Osteoblast (primary cell): ENCODE data around the gene RYR3. TPM values are rescaled to one million over a fixed set of nuclear protein-coding genes. Genes with fewer than 3 reads are reported as not detected.

ENCODE experiments used
- DNase-seq: peaks from one replicate; pipeline ENCODE4 v3.0.0; 2011; ENCODE audit warnings: low spot score, mixed read lengths; ENCODE audit not compliant: insufficient read length; ENCODE audit errors: missing footprints
- H2AFZ ChIP-seq: 2 replicates; pipeline ENCODE4 v1.6.0; 2011; ENCODE audit warnings: mild to moderate bottlenecking, low read length
- H3K27ac ChIP-seq: 2 replicates; pipeline ENCODE4 v1.5.1; 2011; ENCODE audit warnings: mild to moderate bottlenecking, low read depth, low read length, moderate library complexity
- H3K27me3 ChIP-seq: 2 replicates; pipeline ENCODE4 v1.6.0; 2012; ENCODE audit warnings: mild to moderate bottlenecking, control low read depth, inconsistent platforms, low read length, moderate library complexity; ENCODE audit not compliant: insufficient read depth
- H3K36me3 ChIP-seq: 2 replicates; pipeline ENCODE4 v1.5.1; 2011; ENCODE audit warnings: mild to moderate bottlenecking, low read length, control low read depth, moderate library complexity; ENCODE audit not compliant: insufficient read depth
- H3K4me1 ChIP-seq: 2 replicates; pipeline ENCODE4 v1.5.1; 2011; ENCODE audit warnings: mild to moderate bottlenecking, low read length, control low read depth, moderate library complexity; ENCODE audit not compliant: insufficient read depth
- H3K4me2 ChIP-seq: 2 replicates; pipeline ENCODE4 v1.6.0; 2011; ENCODE audit warnings: mild to moderate bottlenecking, low read length; ENCODE audit not compliant: insufficient read depth
- H3K4me3 ChIP-seq: fragments of 200-600 bp; sonication (generic); 3 replicates; pipeline ENCODE4 v1.5.1; 2012; ENCODE audit warnings: mild to moderate bottlenecking, low read length, inconsistent platforms; ENCODE audit not compliant: insufficient read depth
- H3K79me2 ChIP-seq: 2 replicates; pipeline ENCODE4 v1.6.0; 2012; ENCODE audit warnings: mild to moderate bottlenecking, low read length, control low read depth, inconsistent platforms; ENCODE audit not compliant: insufficient read depth
- H3K9me3 ChIP-seq: 2 replicates; pipeline ENCODE4 v1.5.1; 2011; ENCODE audit warnings: low read depth, low read length, control low read depth
- H4K20me1 ChIP-seq: 2 replicates; pipeline ENCODE4 v1.6.0; 2012; ENCODE audit warnings: mild to moderate bottlenecking, low read length, control low read depth; ENCODE audit not compliant: insufficient read depth
- CTCF ChIP-seq: IDR thresholded peaks from 2 replicates; pipeline ENCODE4 v1.5.1; 2011; ENCODE audit warnings: mild to moderate bottlenecking, low read depth, low read length, moderate library complexity; ENCODE audit errors: extremely low read depth
- total RNA-seq: library from RNA; depleted of rRNA; stranded (reverse); fragments of >200 nt; gene quantifications from 2 replicates; pipeline ENCODE4 v1.2.3, GENCODE V29; 2012

Gene RYR3
- total RNA-seq, 1 donor, result not detected

- no peak for TF ChIP-seq CTCF
- H3K79me2 ChIP-seq, result no peaks in the 10 kb centered on the region
- no peak overlapping the region for H3K4me3 ChIP-seq
- no peak for DNase-seq
- no peaks in the 10 kb centered on the region for H3K4me1 ChIP-seq
- no peak overlapping the region for H3K4me2 ChIP-seq
- no peaks in the 10 kb centered on the region for H3K9me3 ChIP-seq
- no peaks in the 10 kb centered on the region for H3K36me3 ChIP-seq
- no peak overlapping the region for H3K27ac ChIP-seq
- H3K27me3 ChIP-seq, result no peaks in the 10 kb centered on the region
- H4K20me1 ChIP-seq, result no peaks in the 10 kb centered on the region
- H2AFZ ChIP-seq, result no peak overlapping the region
Observed at GRCh38 chr15:33533197-33533596, 222.4 kb downstream of the RYR3 start.

- no peak for TF ChIP-seq CTCF
- DNase-seq, result no peak
- H3K27ac ChIP-seq, result no peak overlapping the region
- no peaks in the 10 kb centered on the region for H3K9me3 ChIP-seq
- no peaks in the 10 kb centered on the region for H3K4me1 ChIP-seq
- no peaks in the 10 kb centered on the region for H3K79me2 ChIP-seq
- no peak overlapping the region for H3K4me2 ChIP-seq
- no peaks in the 10 kb centered on the region for H3K27me3 ChIP-seq
- no peaks in the 10 kb centered on the region for H4K20me1 ChIP-seq
- no peaks in the 10 kb centered on the region for H3K36me3 ChIP-seq
- no peak overlapping the region for H2AFZ ChIP-seq
- H3K4me3 ChIP-seq, result no peak overlapping the region
Observed at GRCh38 chr15:33534642-33535041, 223.9 kb downstream of the RYR3 start.

GRCh38 chr15:33535135-33535534 lies 224.4 kb downstream of the RYR3 start:
- TF ChIP-seq CTCF, result no peak
- DNase-seq, result no peak
- Histone ChIP-seq H3K79me2 (no peaks in the 10 kb centered on the region), H3K4me1 (no peaks in the 10 kb centered on the region), H2AFZ (no peak overlapping the region), H3K9me3 (no peaks in the 10 kb centered on the region), H3K36me3 (no peaks in the 10 kb centered on the region), H3K4me3 (no peak overlapping the region), H3K27ac (no peak overlapping the region), H3K4me2 (no peak overlapping the region), H4K20me1 (no peaks in the 10 kb centered on the region), H3K27me3 (no peaks in the 10 kb centered on the region)

GRCh38 chr15:33539825-33540573 lies 229.2 kb downstream of the RYR3 start:
- Histone ChIP-seq H3K4me1 (no peaks in the 10 kb centered on the region), H3K27ac (no peak overlapping the region), H3K4me2 (no peak overlapping the region), H3K9me3 (no peaks in the 10 kb centered on the region), H2AFZ (no peak overlapping the region), H3K36me3 (no peaks in the 10 kb centered on the region), H3K4me3 (no peak overlapping the region), H3K79me2 (no peaks in the 10 kb centered on the region), H4K20me1 (no peaks in the 10 kb centered on the region), H3K27me3 (no peaks in the 10 kb centered on the region)
- no peak for DNase-seq
- no peak for TF ChIP-seq CTCF
